NCI-H2171 (cell line): Measurements from ENCODE around the gene CEP89.
"Not testable (repeated sequence)": the region's sequence is repeated elsewhere in the genome, so short reads cannot be mapped to it uniquely, and the experiment has no call there.

Experiments
- DNase-seq: peaks from one replicate; lab custom pipeline; 2025; lab: John Stamatoyannopoulos, UW

Gene CEP89

DNA sequence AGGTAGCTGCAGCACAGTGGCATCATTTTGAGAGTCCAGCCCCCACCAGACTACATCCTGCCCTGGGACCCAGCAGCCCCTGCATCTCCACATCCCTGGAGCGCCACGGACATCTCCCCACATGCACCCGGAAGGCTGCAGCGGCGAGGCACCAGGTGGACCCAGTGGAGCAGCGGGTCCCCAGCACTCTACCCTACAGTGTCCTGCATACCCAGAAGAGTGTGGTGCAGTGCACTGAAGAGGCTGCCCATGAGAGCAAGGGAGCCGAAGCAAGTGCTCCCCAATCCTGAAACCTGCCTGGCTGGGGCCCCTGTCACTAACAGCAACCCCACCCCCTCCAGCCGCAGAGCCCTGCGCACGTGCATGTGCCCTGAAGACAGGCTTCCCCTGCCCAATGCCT lies 80.9 kb downstream of the CEP89 start:
- DNase-seq = no peak

- no peak for DNase-seq
These were observed 81.4 kb downstream of the CEP89 start for GRCh38 chr19:32890326-32890725.

DNA sequence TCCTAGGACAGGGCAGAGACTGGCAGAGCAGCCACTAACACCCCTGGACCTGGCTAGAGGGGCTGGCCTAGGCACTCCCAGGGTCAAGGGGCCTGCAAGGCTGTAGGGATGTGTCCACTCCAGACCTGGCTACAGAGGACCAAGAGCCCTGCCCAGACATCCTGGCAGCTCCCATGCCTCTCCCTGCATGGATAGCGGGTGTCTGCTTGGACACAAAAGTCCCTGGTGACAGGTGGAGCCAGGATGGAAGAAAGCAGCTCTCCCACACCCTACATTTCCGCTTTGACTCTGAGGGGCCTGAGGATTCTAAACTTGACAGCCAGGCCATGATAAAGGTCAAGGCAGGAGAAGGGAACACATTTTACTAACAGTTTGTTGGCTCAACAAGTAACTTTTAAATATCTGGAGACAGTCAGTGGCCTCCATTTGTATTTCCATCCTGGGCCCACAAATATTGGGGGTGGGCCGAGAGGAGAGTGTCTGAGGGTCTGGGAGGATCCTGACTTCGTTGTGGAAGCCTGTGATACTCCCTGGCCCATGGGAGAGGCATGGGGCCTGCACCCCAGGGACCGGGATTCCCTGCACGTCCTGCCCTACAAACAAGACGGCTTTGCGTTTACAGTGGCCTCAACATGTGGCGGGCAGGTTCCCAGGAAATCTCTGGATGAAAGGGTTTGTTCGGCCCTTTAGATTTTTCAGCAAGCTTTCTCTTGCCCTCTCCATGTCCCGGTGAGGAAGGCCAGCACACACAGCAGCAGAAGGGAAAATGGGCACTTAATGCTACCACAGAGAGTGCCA lies 82.4 kb downstream of the CEP89 start:
- no peak for DNase-seq

- no peak for DNase-seq
These were observed 84.1 kb downstream of the CEP89 start for GRCh38 chr19:32887572-32888215.

DNA sequence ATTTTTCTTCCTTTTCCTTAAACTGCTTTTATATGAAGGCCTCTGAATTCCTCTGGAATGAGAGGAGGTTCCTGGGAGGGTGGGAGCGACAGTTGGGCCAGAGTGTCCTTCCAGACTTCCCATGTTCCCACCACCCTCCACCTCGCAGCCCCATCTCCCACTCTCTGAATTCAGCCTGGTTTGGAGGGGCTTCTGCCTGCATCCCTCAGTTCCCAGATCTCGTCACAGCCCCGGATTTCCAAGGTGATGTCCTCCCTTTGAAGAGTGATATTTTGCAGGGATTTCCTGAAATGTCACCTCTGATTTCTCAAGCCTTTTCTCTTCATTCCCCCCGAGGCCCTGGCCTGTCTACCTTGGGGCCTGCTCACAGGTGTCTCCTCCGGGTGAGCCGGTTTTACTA lies 85.5 kb downstream of the CEP89 start:
- no peak for DNase-seq

DNA sequence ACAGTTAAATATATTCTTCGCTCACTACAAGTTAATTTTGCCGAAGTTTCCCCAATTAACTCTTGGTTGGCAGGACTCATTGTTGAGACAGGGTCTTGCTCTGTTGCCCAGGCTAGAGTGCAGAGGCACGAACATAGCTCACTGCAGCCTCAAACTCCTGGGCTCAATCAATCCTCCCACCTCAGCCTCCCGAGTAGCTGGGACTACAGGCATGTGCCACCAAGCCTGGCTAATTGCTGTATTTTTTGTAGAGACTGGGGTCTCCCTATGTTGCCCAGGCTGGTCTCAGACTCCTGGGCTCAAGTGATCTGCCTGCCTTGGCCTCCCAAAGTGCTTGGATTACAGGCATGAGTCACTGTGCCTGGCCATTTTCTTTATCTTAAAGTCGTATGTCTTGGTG lies 86.5 kb downstream of the CEP89 start:
- not testable (repeated sequence) for DNase-seq

- DNase-seq = no peak
These were observed 90.0 kb downstream of the CEP89 start for GRCh38 chr19:32881766-32882165.

GRCh38 chr19:32880622-32881021 lies 91.1 kb downstream of the CEP89 start:
- DNase-seq = no peak

GRCh38 chr19:32879741-32880140 lies 92.0 kb downstream of the CEP89 start:
- no peak for DNase-seq

- no peak for DNase-seq
These were observed 92.8 kb downstream of the CEP89 start for GRCh38 chr19:32878988-32879387.

- DNase-seq = no peak
These were observed 93.6 kb downstream of the CEP89 start for GRCh38 chr19:32877977-32878745.

GRCh38 chr19:32877323-32877912 lies 94.3 kb downstream of the CEP89 start:
- DNase-seq = no peak

- DNase-seq = no peak
These were observed 94.9 kb downstream of the CEP89 start for GRCh38 chr19:32876919-32877285.

DNA sequence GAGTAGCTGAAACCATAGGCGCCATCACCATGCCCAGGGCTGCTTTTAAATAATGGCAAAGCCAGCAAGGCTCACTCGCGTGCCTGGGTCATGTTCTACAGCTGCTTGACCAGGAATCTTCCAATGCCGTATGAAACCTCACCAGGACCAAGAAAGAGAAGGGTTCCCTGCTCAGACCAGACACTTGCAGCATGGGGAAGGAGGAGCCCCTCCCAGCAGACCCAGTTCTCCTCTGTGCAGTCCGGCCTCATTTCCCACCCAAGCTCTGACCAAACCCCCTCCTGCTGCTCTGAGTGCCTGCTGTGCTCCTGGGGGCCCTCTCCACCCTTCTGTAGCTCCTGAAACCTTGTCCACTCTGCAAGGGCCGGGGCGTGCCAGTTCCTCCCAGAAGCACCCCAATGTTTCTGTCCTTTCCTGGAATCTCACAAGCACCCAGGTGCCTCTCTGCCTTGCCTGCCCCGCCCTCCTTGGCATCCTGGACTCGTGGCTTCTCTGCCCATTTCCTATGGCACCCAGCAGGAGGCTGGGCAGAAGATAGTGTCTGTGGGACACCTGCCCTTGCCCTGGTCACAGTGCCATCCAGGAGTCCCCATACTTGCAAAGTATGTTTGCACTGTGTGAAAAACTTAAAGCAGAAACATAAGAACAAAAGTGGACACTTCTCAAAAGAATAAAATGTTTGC lies 95.4 kb downstream of the CEP89 start:
- no peak for DNase-seq

- DNase-seq = no peak
These were observed 96.3 kb downstream of the CEP89 start for GRCh38 chr19:32875428-32875827.

GRCh38 chr19:32874605-32875004 lies 97.2 kb downstream of the CEP89 start:
- no peak for DNase-seq

DNA sequence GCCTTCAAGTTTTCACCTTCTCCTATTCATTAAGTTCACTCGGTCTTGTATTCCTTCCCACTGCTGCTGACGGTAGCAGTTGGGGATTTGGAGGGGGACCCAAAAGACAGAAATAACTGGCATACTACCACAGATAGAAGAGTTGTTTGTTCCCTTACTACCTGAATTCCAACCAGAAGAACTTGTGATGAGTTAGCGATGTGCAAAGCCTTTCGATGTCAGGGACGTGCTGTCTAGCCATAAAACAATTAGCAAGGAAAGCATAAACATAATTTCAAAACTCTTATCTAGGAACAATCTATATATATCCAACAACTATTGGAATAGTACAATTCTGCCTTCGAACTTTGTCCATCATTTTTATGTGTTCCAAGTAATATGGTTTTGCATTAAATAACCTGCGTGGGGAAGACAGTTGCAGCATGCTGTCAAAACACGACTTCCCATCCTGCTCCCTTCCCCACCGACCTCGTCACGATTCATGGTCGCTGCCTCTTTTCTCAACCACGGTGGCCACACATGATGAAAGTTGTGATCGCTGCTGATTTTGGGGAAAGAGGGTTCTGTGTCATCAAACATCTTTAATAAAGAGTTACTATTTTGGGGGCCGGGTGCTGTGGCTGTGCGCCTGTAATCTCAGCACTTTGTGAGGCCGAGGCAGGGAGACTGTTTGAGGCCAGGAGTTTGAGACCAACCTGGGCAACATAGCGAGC lies 98.4 kb downstream of the CEP89 start:
- DNase-seq = no peak

DNA sequence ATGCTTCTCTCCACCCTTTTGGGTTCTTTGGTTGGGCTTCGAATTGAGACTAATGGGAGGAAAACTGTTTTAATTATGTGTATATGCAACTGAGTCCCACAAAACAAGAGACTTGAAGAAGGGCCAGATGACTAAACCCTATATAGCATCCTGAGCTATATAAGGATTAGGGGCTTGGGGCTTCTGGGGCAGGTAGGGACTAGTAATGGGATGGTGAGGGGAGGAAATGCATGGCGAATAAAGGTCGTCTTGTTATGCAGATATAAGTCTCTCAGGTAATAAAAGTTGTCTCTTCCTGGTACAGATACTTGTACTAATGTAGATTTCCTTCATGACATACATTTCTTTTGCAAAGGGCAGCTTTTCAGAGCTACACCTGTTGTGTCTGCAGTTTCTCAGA lies 99.4 kb downstream of the CEP89 start:
- DNase-seq = no peak

DNA sequence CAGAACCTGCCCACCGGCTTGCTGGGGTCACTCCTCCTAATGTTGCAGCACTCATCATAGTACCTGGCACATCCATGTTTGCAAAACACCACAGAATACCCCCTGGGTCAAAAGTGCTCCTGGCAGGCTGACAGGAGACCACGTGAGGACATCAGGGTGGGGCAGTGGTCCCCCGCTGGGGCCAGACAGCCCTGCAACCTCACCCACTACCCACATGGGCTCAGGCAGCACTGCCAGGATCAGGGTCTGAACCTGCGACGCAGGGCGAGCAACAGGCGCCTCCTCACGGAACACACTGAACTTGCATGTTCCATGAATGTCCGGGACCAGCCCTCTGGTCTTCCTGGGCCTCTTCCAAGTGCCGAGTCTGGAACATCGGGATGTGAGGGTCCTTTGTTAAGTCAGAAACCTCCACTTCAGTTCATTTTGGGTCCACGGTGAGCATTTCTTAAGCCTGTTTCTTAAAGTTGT lies 100.7 kb downstream of the CEP89 start:
- DNase-seq = no peak

DNA sequence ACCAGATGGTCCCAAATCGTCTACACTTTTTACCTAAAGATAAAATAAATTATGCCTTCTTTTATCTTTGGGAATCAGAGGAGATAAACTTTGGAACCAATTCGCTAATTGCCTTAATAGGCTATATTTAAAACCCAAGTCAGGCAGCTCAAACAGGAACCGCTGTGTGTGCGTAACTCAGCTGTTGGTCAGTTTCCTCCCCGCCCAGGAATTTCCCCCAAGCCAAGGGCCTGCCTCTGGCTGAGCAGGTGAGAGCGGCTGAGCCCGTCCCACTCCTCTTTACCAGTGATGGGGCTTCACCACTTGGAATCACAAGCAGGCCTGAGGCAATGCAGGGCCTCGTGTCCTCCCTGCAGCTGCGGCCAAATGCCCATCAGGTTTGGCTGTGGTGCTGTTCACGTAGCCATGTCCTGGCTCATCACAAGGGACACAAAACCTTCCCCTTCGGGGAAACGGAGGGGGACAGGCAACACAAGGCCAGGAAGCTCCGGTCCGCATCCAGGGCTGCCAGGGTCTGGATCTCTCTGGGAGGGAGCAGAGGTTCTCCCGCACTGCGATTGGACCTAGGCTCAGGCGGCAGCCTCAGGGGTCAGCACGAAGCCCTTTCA lies 101.7 kb downstream of the CEP89 start:
- no peak for DNase-seq
